Activated T-helper 9 cell treated with anti-CD3 and anti-CD28 coated beads, Interleukin-2, amount 50 U/mL, for 16 hours (primary cell): ENCODE data around the gene PRCD.
"Not testable (repeated sequence)": the region's sequence is repeated elsewhere in the genome, so short reads cannot be mapped to it uniquely, and the experiment has no call there.

Experiments used
- DNase-seq: peaks from one replicate; pipeline ENCODE4 v3.0.0-alpha.2; 2020; ENCODE audit warnings: low read depth

Gene PRCD

DNA sequence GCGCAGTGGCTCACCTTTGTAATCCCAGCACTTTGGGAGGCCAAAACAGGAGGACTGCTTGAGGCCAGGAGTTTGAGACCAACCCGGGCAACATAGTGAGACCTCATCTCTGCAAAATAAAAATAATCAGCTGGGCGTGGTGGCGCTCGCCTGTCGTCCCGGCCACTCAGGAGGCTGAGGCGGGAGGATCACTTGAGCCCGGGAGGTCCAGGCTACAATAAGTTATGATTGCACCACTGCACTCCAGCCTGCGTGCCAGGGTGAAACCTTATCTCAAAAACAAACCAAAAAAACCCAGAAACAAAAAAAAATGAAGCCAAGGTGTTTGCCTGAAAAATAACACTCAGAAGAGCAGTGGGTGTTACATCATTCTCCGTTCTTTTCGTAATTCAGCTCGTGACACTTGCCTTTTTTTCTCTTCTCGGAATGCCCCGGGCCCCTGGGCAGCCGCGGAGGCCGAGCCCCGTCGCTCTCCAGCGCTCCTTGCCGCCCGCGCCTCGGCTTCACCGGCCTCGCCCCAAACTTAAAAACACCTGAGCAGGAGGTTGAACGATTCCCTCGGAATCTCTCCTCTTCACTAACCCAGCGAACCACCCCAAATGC is 17.0 kb downstream of the PRCD start:
- DNase-seq = peak; percentile 34

DNA sequence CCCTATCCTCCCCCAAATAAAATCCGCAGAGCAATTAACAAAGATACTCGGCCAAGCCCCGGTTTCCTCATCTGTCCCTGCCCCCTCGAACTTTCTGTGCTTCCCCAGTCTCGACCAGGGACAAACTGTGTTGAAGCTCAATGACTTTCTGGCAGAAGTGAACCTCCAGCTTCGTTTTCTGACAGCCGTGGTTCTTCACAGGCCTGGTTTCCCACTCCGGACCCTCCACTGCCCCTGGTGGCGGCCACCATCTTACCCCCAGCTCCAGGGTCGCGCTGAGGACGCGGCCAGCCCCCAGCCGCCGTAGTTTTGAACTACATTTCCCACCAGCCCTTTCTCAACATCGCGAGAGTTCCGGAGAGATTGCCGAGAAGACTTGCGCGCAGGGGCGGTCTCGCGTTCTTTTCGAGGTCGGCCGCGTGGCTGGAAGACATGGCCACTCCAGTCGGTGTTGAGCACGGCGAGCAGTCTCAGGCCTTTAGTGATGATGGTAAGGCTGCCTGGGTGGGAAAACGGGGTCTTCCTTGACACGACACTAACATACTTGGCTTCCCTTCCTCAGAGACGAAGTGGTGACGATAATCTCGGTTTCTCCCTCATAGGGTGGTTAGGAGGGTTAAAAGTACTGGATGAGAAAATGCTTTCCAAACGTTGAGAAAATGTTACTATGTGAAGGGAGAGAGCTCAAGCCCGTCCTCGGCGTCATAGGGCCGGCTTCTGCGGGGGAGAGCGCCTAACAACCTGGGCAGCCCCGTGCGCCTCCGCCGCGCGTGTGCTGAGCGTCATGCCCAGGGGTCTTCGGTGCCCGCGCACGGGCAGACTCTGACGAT is 17.7 kb downstream of the PRCD start:
- peak; percentile 88 for DNase-seq

DNA sequence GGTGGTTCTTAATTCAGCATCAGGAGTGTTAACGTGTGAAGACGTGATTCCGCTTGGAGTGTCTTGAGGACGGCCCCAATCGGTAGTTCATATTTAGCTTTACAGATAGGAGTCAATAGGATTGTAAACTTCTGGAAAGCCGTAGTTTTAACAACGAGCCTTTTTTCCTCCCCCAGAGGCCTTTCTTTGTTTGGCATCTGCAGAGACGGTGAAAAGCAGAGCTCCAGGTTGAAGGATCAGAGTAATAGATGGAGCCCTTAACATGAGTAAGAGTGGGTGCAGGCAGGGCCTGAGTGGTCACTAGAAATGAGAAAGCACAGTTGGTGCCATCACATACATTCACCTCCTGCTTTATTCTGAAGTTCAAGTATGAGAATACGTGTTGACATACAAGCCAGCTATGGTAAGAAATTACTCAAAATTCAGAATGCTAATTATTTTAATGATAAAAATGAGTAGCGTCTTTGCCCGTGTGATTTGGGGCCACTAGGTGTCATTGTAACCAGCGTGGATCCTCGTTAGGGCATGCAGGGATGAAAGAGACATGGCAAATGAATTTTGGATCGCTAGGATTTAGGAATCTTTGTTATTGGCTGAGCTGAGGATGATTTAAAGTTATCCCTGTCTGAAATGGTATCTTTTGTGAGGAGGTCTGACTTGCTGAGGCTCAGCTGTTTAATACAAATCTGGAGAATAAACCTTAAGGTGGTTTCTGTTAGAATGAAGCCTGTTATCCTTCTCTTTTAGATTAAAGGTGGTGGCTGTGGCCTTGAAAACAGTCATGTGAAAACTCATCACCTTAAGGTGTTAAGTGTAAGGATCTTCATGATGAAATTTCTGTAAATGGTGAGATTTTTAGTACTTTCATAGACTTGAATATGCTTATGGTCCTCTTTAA is 18.6 kb downstream of the PRCD start:
- DNase-seq = no peak

- DNase-seq = not testable (repeated sequence)
Measured at GRCh38 chr17:76559460-76559859, 19.6 kb downstream of the PRCD start.

DNA sequence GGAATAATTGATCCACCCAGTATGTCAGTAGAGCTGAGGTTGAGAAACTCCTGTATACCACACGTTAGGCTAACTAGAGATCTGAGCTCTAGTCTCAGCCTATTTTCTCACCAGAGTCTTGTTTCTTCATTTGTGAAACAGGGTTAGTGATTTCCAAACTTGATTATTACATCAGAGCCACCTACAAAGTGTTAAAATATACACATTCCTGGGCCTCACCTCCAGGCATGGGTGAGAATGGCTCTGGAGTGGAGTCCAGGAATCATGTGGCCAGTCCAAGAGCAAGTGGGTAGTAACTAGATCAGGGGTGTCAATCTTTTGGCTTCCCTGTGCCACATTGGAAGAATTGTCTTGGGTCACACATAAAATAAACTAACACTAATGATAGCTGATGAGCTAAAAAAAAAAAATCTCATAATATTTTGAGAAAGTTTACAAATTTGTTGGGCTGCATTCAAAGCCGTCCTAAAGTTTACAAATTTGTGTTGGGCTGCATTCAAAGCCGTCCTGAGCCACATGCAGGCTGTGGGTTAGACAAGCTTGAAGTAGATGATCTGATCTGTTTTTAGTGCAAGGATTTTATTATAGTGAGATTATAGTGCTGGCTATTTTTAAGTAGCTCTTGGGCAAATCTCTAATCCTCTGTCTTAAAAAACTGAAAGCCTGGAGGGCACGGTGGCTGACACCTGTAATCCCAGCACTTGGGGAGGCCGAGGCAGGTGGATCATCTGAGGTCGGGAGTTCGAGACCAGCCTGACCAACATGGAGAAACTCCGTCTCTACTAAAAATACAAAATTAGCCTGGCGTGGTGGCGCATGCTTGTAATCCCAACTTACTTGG is 20.4 kb downstream of the PRCD start:
- no peak for DNase-seq

DNA sequence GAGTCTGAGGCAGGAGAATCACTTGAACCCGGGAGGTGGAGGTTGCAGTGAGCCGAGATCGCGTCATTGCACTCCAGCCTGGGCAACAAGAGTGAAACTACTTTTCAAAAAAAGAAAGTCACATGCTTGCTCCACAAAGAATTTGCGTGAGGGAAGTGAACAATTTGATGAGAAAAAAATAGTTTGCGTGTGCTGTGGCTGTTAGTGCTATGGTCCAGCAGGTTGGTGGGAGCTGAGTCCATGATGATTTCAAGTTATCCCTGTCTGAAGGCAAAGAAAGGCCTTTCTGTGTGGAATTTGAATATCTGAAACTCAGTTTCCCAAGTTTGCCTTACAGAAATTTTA is 21.0 kb downstream of the PRCD start:
- no peak for DNase-seq

GRCh38 chr17:76561332-76561731 is 21.5 kb downstream of the PRCD start:
- no peak for DNase-seq

DNA sequence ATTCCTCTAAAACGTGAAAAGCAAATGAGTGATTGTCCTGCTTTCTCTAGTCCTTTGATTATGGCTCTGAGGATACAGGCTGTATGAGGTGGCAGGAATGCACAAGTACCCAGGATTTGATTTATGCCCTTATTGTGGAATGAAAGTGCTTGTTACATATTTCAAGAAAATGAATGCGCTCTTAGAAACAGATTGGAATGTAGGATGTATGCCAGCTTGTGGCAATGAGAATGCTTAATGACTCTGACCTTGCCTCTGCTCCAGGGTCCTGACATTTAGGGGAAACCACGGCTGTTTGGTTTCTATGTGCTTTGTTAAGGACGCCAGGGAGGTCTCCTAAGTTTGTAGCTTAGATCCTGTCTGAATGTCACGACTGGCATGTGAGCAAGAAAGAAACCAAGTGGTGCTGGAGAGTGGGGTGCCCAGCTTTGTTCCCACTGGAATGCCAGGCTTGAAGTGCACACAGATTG is 22.0 kb downstream of the PRCD start:
- DNase-seq = no peak

GRCh38 chr17:76562734-76563148 is 22.9 kb downstream of the PRCD start:
- no peak for DNase-seq

DNA sequence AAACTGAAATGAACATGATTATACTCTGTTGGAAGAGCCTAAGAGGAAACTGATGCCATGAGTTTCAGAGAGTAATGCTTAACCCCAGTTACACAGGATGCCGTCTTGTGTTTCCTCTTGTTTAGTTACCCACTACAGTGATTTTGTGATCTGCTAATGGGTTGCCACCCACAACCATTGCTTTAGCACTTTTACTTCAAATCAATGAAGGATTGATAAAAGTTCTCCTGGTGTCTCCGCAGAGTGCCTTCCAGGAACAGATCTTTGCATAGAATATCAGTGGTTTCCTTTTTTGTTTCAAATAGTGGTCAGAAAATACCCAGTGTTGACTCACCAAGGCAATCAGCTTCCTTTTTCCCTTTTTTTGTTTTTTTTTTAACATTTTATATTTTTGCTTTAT is 23.5 kb downstream of the PRCD start:
- not testable (repeated sequence) for DNase-seq

GRCh38 chr17:76564991-76565727 is 25.3 kb downstream of the PRCD start:
- not testable (repeated sequence) for DNase-seq

- DNase-seq = no peak
Measured at GRCh38 chr17:76565728-76566612, 26.1 kb downstream of the PRCD start.

GRCh38 chr17:76566613-76566943 is 26.7 kb downstream of the PRCD start:
- no peak for DNase-seq

- no peak for DNase-seq
Measured at GRCh38 chr17:76566988-76567431, 27.2 kb downstream of the PRCD start.

GRCh38 chr17:76567634-76568432 is 28.0 kb downstream of the PRCD start:
- no peak for DNase-seq

- no peak for DNase-seq
Measured at GRCh38 chr17:76568811-76569221, 29.0 kb downstream of the PRCD start.

GRCh38 chr17:76569607-76570279 is 29.9 kb downstream of the PRCD start:
- DNase-seq = no peak

DNA sequence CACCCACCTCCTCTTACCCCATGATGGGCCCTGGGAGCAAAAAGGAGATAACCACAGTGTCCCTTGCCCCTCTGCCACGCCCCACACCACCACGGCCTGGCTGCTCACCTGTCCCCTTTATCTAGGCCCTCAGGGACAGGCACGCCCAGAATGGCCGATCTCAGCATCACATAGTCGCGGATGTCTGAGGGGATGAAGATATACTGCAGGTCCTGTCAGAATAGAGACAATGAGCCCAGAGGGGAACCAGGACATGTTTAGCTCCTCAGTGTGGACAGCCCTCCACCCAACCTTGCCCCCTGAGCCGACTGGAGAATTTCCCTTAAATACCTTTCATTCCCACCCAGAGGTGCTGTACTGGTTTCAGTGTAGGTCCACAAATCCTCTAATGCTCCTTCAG is 30.6 kb downstream of the PRCD start:
- DNase-seq = no peak
